NB4 (cell line): ENCODE results near the gene THSD4.

Experiments
- CTCF ChIP-seq: IDR thresholded peaks from one replicate; pipeline ENCODE4 v1.5.1; 2012; ENCODE audit warnings: low read depth, low read length
- MAX ChIP-seq: IDR thresholded peaks from 2 replicates; pipeline ENCODE4 v1.6.1; 2011; ENCODE audit warnings: low read depth, low read length
- MYC ChIP-seq: IDR thresholded peaks from 2 replicates; pipeline ENCODE4 v1.6.1; 2011; ENCODE audit warnings: low read depth, low read length
- POLR2A ChIP-seq: IDR thresholded peaks from 2 replicates; pipeline ENCODE4 v1.6.1; 2011; ENCODE audit warnings: mild to moderate bottlenecking; ENCODE audit not compliant: insufficient read length; ENCODE audit errors: extremely low read depth

DNA sequence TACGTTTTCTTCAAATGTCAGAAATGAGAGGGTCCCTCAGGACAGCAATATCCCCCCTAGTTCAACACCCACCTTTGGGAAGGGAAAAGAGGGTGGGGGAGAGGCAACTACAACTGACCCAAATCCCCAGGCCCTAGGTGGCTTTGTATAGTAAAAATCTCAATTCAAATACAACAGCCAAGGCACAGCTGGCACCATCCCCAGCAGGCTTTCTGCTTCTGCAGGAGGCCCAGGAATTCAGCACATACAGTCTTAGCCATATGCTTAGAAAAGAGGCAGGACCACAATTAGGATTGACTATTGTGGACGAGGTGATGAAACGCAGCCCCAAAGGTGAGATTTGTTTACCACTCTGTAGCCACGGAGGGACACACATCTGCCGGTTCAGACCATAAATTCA is 710.9 kb downstream of the THSD4 start:
- TF ChIP-seq CTCF (no peak), POLR2A (no peak), MAX (no peak), MYC (no peak)
